CD4-positive, alpha-beta memory T cell (primary cell): ENCODE data around the gene NWD2. TPM values are rescaled to one million over a fixed set of nuclear protein-coding genes. Genes with fewer than 3 reads are reported as not detected.

Source experiments
- CTCF ChIA-PET: fragments of 350-600 bp; sonication (Branson Sonifier 250); formaldehyde crosslinking; loops from one replicate; lab custom pipeline; 2021; ENCODE audit warnings: inconsistent platforms; ENCODE audit not compliant: partially characterized antibody; lab: Charles Lee
- POLR2A ChIA-PET: fragments of 350-600 bp; sonication (Branson Sonifier 250); formaldehyde crosslinking; loops from one replicate; lab custom pipeline; 2021; ENCODE audit not compliant: partially characterized antibody; lab: Charles Lee
- DNase-seq, 5 donors: peaks; one replicate each; pipeline versions ENCODE4 v3.0.0 to v3.0.0-alpha.2; 2020 to 2022; ENCODE audit warnings: mixed read lengths in 1 of 5
- H3K27ac ChIP-seq: one replicate; pipeline ENCODE4 v1.7.0; 2013; ENCODE audit warnings: low read depth, low read length
- H3K27me3 ChIP-seq: 2 replicates; pipeline ENCODE4 v1.7.0; 2013; ENCODE audit warnings: mild to moderate bottlenecking, low read length, moderate library complexity; ENCODE audit not compliant: insufficient read depth
- H3K36me3 ChIP-seq: 2 replicates; pipeline ENCODE4 v1.7.0; 2013; ENCODE audit warnings: mild to moderate bottlenecking, low read length, moderate library complexity; ENCODE audit not compliant: insufficient read depth
- H3K4me1 ChIP-seq: 2 replicates; pipeline ENCODE4 v1.7.0; 2013; ENCODE audit warnings: mild to moderate bottlenecking, low read length, moderate library complexity; ENCODE audit not compliant: insufficient read depth
- H3K4me3 ChIP-seq, 2 donors: one replicate each; pipeline ENCODE4 v1.7.0; 2013; ENCODE audit warnings: low read length in 2 of 2, mild to moderate bottlenecking in 1 of 2
- H3K9me3 ChIP-seq, 2 donors: one replicate each; pipeline ENCODE4 v1.7.0; 2013; ENCODE audit warnings: low read length in 2 of 2, control low read depth in 1 of 2; ENCODE audit not compliant: control insufficient read depth in 1 of 2
- H3K27ac Mint-ChIP-seq, 7 donors: one replicate each; pipeline ENCODE4 v1.8.0; 2020 to 2021; ENCODE audit warnings: mixed read lengths in 7 of 7, mild to moderate bottlenecking in 6 of 7, inconsistent platforms in 3 of 7, moderate library complexity in 3 of 7
- H3K27me3 Mint-ChIP-seq, 2 donors: one replicate each; pipeline ENCODE4 v1.8.0; 2020 to 2021; ENCODE audit warnings: mixed read lengths in 2 of 2
- H3K36me3 Mint-ChIP-seq, 2 donors: one replicate each; pipeline ENCODE4 v1.8.0; 2020 to 2021; ENCODE audit warnings: mixed read lengths in 2 of 2, inconsistent platforms in 1 of 2, mild to moderate bottlenecking in 1 of 2
- H3K4me1 Mint-ChIP-seq, 4 donors: one replicate each; pipeline ENCODE4 v1.8.0; 2020 to 2021; ENCODE audit warnings: mixed read lengths in 4 of 4, mild to moderate bottlenecking in 1 of 4
- H3K4me3 Mint-ChIP-seq, 8 donors: one replicate each; pipeline ENCODE4 v1.8.0; 2020 to 2021; ENCODE audit warnings: mixed read lengths in 8 of 8, mild to moderate bottlenecking in 7 of 8, moderate library complexity in 6 of 8, inconsistent platforms in 3 of 8
- H3K9me3 Mint-ChIP-seq, 8 donors: one replicate each; pipeline ENCODE4 v1.8.0; 2020 to 2021; ENCODE audit warnings: mixed read lengths in 8 of 8, mild to moderate bottlenecking in 5 of 8, inconsistent platforms in 3 of 8, moderate library complexity in 1 of 8
- intact Hi-C: fragments of 100-400 bp; cut with micrococcal nuclease; formaldehyde crosslinking; loops from one replicate; pipeline ENCODE4 v1.15.1; 2023
- polyA plus RNA-seq, 2 donors: library from polyadenylated mRNA; unstranded; fragments of 300-500 nt; fragmentation: Illumina TruSeq; gene quantifications; one replicate each; pipeline ENCODE4 v1.2.3, GENCODE V29; 2021
- total RNA-seq, 2 experiments: library from RNA; stranded (reverse); gene quantifications; one replicate each; pipeline ENCODE4 v1.2.3, GENCODE V29; 2021

NWD2 gene
- total and polyA plus RNA-seq, 4 experiments from 2014 or later, result not detected

DNA sequence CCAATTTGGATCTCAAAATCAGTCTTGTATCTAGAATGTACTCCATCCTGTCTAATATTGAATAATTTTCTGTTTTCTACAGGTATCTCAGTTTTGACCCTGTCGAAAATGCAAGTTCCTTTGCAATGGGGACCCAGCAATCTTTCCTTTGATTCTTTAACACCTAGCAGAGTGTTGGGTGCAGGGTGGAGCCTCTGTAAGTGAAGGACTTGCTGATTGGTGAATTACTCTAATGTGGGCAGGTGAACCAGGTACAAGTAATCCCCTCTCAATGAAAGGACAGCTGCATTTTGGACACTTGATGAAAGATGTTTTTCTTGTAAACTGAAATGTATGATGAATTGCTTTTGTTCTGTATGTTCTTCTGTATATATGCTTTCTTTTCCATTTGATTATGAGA, 54.9 kb downstream of the NWD2 start:
- H3K36me3 ChIP-seq, result no peaks in the 10 kb centered on the region
- Mint-ChIP-seq H3K27me3 (no peaks in the 10 kb centered on the region), H3K36me3 (no peaks in the 10 kb centered on the region), H3K27ac (no peak overlapping the region), H3K9me3 (peaks cover 0 to 4% (median 0%) of the 10 kb centered on the region in 8 donors), H3K4me3 (no peak overlapping the region), H3K4me1 (no peaks in the 10 kb centered on the region)
- no peaks in the 10 kb centered on the region for H3K4me1 ChIP-seq
- intact Hi-C loops, result no loop called here
- DNase-seq, result no peak
- H3K27me3 ChIP-seq, result no peaks in the 10 kb centered on the region
- H3K27ac ChIP-seq, result no peak overlapping the region
- CTCF ChIA-PET, result no interaction called here
- POLR2A ChIA-PET, result no interaction called here
- no peak overlapping the region for H3K4me3 ChIP-seq
- no peaks in the 10 kb centered on the region for H3K9me3 ChIP-seq

GRCh38 chr4:37304612-37305011, 60.1 kb downstream of the NWD2 start:
- peaks cover 0 to 19% (median under 1%) of the 10 kb centered on the region in 8 donors for H3K9me3 Mint-ChIP-seq
- no peak for DNase-seq

DNA sequence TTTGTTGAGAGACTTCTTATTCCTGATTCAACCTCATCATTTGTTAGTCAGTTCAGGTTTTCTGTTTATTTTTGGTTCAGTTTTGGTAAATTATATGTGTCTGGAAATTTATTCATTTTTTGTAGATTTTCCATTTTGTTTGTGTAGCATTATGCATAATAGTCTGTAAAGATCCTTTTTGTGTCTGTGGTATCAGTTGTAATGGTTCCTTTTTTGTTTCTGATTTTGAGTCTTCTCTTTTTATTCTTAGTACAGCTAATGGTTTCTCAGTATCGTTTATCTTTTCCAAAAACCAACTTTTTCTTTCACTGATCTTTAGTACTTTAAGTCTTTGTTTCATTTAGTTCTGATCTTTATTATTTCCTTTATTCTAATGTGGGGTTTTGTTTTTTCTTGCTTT, 61.4 kb downstream of the NWD2 start:
- no peaks in the 10 kb centered on the region for H3K9me3 ChIP-seq
- intact Hi-C loops, result no loop called here
- POLR2A ChIA-PET, result no interaction called here

More at GRCh38 chr4:37304612-37305011, 60.1 kb downstream of the NWD2 start:
- no peaks in the 10 kb centered on the region for H3K36me3 Mint-ChIP-seq
- no peak overlapping the region for H3K27ac Mint-ChIP-seq
- Histone ChIP-seq H3K27ac (no peak overlapping the region), H3K27me3 (no peaks in the 10 kb centered on the region), H3K4me1 (no peaks in the 10 kb centered on the region), H3K4me3 (no peak overlapping the region), H3K36me3 (no peaks in the 10 kb centered on the region), H3K9me3 (no peaks in the 10 kb centered on the region)
- no peak overlapping the region for H3K4me3 Mint-ChIP-seq
- POLR2A ChIA-PET, result no interaction called here
- intact Hi-C loops, result no loop called here
- no peaks in the 10 kb centered on the region for H3K27me3 Mint-ChIP-seq
- H3K4me1 Mint-ChIP-seq, result no peaks in the 10 kb centered on the region
- CTCF ChIA-PET, result no interaction called here

DNA sequence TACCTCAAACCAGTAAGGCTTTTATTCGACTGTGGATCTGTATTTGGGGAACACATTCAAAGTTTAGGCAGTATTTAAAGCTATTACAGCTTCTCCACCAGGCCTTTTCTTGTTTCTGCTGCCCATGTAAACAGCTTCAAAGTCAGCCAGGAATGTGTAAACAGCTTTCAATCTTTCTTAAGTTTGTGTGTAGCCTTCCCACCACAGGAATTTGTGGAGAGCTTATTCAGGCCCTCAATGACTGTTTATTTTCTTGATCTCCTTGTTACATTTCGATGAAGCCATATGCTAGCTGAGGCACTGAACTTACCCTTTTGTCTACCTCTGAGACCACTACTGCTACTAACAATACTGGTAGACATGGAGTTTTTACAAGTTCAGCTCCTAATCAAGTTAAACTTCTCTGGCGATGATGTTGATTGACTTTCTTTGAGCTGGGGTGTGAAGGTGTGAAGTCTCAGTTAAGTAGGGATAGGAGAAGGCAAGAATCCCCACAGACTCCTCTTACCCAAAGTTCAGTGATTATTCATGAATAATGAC, 72.6 kb downstream of the NWD2 start:
- ChIA-PET POLR2A (no interaction called here), CTCF (no interaction called here)
- no peak overlapping the region for H3K4me3 ChIP-seq
- Mint-ChIP-seq H3K4me3 (no peak overlapping the region), H3K27ac (no peak overlapping the region), H3K27me3 (peaks cover under 1 to 2% of the 10 kb centered on the region in 2 donors), H3K4me1 (no peaks in the 10 kb centered on the region), H3K9me3 (peaks cover 2 to 13% (median 8%) of the 10 kb centered on the region in 8 donors), H3K36me3 (no peaks in the 10 kb centered on the region)
- no peak for DNase-seq
- no peaks in the 10 kb centered on the region for H3K4me1 ChIP-seq
- H3K27me3 ChIP-seq, result no peaks in the 10 kb centered on the region
- H3K9me3 ChIP-seq, result no peaks in the 10 kb centered on the region
- no peaks in the 10 kb centered on the region for H3K36me3 ChIP-seq
- intact Hi-C loops, result no loop called here
- H3K27ac ChIP-seq, result no peak overlapping the region

More for the DNA sequence above, 61.4 kb downstream of the NWD2 start:
- H3K4me3 ChIP-seq, result no peak overlapping the region
- no peak for DNase-seq
- Mint-ChIP-seq H3K9me3 (peaks cover 0 to 19% (median 4%) of the 10 kb centered on the region in 8 donors), H3K36me3 (no peaks in the 10 kb centered on the region), H3K4me1 (no peaks in the 10 kb centered on the region), H3K4me3 (no peak overlapping the region), H3K27ac (no peak overlapping the region), H3K27me3 (no peaks in the 10 kb centered on the region)
- no peaks in the 10 kb centered on the region for H3K4me1 ChIP-seq
- H3K27me3 ChIP-seq, result no peaks in the 10 kb centered on the region
- H3K36me3 ChIP-seq, result no peaks in the 10 kb centered on the region
- H3K27ac ChIP-seq, result no peak overlapping the region
- CTCF ChIA-PET, result no interaction called here

DNA sequence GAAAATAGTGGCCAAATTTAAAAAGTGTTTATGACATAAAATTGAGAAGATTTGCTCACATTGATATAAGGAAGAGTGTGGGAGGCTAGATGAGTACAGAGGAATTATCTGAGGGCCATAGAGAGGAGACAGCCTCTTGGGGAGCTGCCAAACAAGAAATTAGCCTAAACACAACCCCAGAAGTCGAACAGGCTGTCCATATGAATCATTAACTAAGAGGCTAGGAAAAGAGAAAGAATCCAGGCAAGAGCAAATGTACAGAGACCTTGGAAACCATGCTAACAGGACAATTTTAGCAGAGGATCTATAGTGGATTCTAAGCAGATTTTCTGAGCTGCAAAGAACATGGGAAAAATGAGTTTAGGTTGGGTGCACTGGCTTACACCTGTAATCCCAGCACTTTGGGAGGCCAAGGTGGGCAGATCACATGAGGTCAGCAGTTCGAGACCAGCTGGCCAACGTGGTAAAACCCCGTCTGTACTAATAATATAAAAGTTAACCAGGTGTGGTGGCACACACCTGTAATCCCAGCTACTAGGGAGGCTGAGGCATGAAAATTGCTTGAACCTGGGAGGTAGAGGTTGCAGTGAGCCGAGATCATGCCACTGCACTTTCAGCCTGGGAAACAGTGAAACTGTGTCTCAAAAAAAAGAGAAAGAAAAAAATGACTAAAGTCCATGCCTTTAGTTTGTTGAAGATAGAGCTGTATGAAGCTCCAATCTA, 76.1 kb downstream of the NWD2 start:
- intact Hi-C loops, result no loop called here
- H3K36me3 Mint-ChIP-seq, result no peaks in the 10 kb centered on the region
- no peaks in the 10 kb centered on the region for H3K27me3 ChIP-seq
- DNase-seq, result no peak
- H3K4me1 Mint-ChIP-seq, result no peaks in the 10 kb centered on the region
- H3K36me3 ChIP-seq, result no peaks in the 10 kb centered on the region
- H3K4me1 ChIP-seq, result no peaks in the 10 kb centered on the region
- peaks cover 0 to 6% (median 5%) of the 10 kb centered on the region in 8 donors for H3K9me3 Mint-ChIP-seq
- CTCF ChIA-PET, result no interaction called here
- H3K4me3 ChIP-seq, result no peak overlapping the region
- H3K9me3 ChIP-seq, result no peaks in the 10 kb centered on the region
- H3K4me3 Mint-ChIP-seq, result no peak overlapping the region
- no peak overlapping the region for H3K27ac ChIP-seq
- no peak overlapping the region for H3K27ac Mint-ChIP-seq
- POLR2A ChIA-PET, result no interaction called here
- peaks cover 2 to 3% of the 10 kb centered on the region in 2 donors for H3K27me3 Mint-ChIP-seq

DNA sequence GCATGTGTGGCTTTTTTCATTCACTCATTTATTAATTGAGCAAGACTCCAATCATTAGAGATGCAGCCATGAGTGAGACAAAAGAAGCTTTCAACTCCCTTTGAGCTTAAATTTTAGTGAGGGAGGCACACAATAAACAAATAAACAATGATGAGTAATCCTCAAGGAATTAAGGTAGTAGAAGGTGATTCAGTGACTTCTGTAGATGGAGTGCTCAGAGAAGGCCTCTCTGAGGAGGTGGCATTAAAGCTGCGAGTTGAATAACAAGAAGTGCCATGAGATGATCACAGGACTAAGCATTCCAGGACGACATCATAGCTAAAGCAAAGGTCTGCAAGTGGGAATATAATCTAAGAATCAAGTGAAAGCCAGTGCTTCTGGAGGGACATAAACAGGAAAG, 77.6 kb downstream of the NWD2 start:
- ChIA-PET CTCF (no interaction called here), POLR2A (no interaction called here)
- no peaks in the 10 kb centered on the region for H3K4me1 ChIP-seq
- DNase-seq, result no peak
- H3K9me3 ChIP-seq, result no peaks in the 10 kb centered on the region
- intact Hi-C loops, result no loop called here
- H3K36me3 ChIP-seq, result no peaks in the 10 kb centered on the region
- Mint-ChIP-seq H3K4me1 (no peaks in the 10 kb centered on the region), H3K27ac (no peak overlapping the region), H3K9me3 (peaks cover 0 to 6% (median 2%) of the 10 kb centered on the region in 8 donors), H3K36me3 (no peaks in the 10 kb centered on the region), H3K4me3 (no peak overlapping the region), H3K27me3 (peaks cover 2 to 3% of the 10 kb centered on the region in 2 donors)
- H3K27me3 ChIP-seq, result no peaks in the 10 kb centered on the region
- no peak overlapping the region for H3K4me3 ChIP-seq
- no peak overlapping the region for H3K27ac ChIP-seq

DNA sequence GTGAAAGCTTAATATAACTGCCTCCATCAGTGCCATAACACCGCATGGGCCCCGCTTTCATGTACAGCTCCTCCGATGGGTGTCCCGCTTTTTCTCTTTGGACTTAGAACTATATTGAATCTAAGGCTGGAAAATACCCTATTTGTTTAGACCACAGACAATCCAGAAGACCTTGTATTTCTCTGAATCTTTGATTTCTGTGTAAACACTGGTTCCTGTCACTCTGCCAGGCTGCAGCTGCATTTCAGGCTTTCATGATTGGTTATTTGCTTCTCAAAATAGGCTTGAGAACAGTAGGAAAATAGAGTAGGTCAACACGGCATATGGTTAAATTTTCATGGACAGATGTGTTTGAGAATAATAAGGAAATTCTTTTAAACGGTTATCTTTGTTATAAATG, 80.0 kb downstream of the NWD2 start:
- Mint-ChIP-seq H3K27ac (no peak overlapping the region), H3K27me3 (peaks cover 2 to 3% of the 10 kb centered on the region in 2 donors), H3K4me3 (no peak overlapping the region), H3K4me1 (no peaks in the 10 kb centered on the region), H3K9me3 (peaks cover 0 to 12% (median 4%) of the 10 kb centered on the region in 8 donors), H3K36me3 (no peaks in the 10 kb centered on the region)
- H3K4me3 ChIP-seq, result no peak overlapping the region
- H3K9me3 ChIP-seq, result no peaks in the 10 kb centered on the region
- H3K27ac ChIP-seq, result no peak overlapping the region
- no peaks in the 10 kb centered on the region for H3K36me3 ChIP-seq
- ChIA-PET CTCF (no interaction called here), POLR2A (no interaction called here)
- DNase-seq, result no peak
- H3K27me3 ChIP-seq, result no peaks in the 10 kb centered on the region
- intact Hi-C loops, result no loop called here
- H3K4me1 ChIP-seq, result no peaks in the 10 kb centered on the region
